Measurements from ENCODE around the gene SNX11. TPM values are rescaled to one million over a fixed set of nuclear protein-coding genes. Genes with fewer than 3 reads are reported as not detected.

SNX11 gene
- total and polyA plus RNA-seq, 4 donors = 6.4 to 11.4 (median 8.5) TPM

GRCh38 chr17:48152289-48152688 lies 44.7 kb downstream of the SNX11 start:
- Histone ChIP-seq H3K9me3 (ENCODE audit: control insufficient read depth in 4 of 4, low read length in 3 of 4) (no peaks in the 10 kb centered on the region), H3K4me3 (ENCODE audit: low read depth in 1 of 3, low read length in 3 of 3) (no peak overlapping the region), H3K27ac (ENCODE audit: low read depth in 1 of 2, low read length in 2 of 2) (no peak overlapping the region), H3K4me1 (ENCODE audit: control insufficient read depth in 4 of 4, insufficient read depth in 4 of 4, low read length in 3 of 4) (peaks cover 0 to 27% (median 18%) of the 10 kb centered on the region in 4 donors), H3K27me3 (ENCODE audit: control insufficient read depth in 4 of 4, insufficient read depth in 4 of 4, low read length in 3 of 4) (no peaks in the 10 kb centered on the region), H3K9ac (ENCODE audit: low read depth in 1 of 2, low read length in 2 of 2) (no peak overlapping the region), H3K36me3 (ENCODE audit: control insufficient read depth in 4 of 4, insufficient read depth in 3 of 4, low read depth in 1 of 4, low read length in 3 of 4) (peaks cover 0 to 14% (median 5%) of the 10 kb centered on the region in 4 donors)
- TF ChIP-seq SP1 (IDR thresholded peaks at IDR 0.05) (no peak), REST (IDR thresholded peaks at IDR 0.05) (no peak), ATF3 (IDR thresholded peaks at IDR 0.05) (no peak), FOXA1 (IDR thresholded peaks at IDR 0.05) (no peak), NR2F2 (IDR thresholded peaks at IDR 0.05) (no peak), EGR1 (IDR thresholded peaks at IDR 0.05; ENCODE audit: low read depth in 2 of 2) (no peak), FOXA2 (IDR thresholded peaks at IDR 0.05) (no peak), MAX (IDR thresholded peaks at IDR 0.05) (no peak), HNF4G (IDR thresholded peaks at IDR 0.05) (no peak), ZBTB33 (IDR thresholded peaks at IDR 0.05) (no peak), GABPA (IDR thresholded peaks at IDR 0.05 in 1 of 2, conservative IDR thresholded peaks at IDR 0.05 in 1 of 2) (no peak), YY1 (IDR thresholded peaks at IDR 0.05) (no peak), RXRA (IDR thresholded peaks at IDR 0.05) (no peak), RAD21 (IDR thresholded peaks at IDR 0.05) (no peak), CTCF (IDR thresholded peaks at IDR 0.05; ENCODE audit: low read depth, low read length, missing input control) (no peak), JUND (IDR thresholded peaks at IDR 0.05) (no peak), TAF1 (conservative IDR thresholded peaks at IDR 0.05) (no peak), HNF4A (conservative IDR thresholded peaks at IDR 0.05) (no peak)
- WGBS = 84% methylated on average over 4 of the region's 4 CpGs
- DNase-seq (ENCODE audit: low spot score) = no peak

Measured in liver (tissue), 9 donors.